Uterus (tissue), 2 donors: ENCODE measurements around the gene LGSN.

ENCODE experiments used
- POLR2A ChIP-seq, 2 donors: fragments of 450-650 bp; IDR thresholded peaks; one replicate each; pipeline ENCODE4 v1.6.1; 2016; ENCODE audit warnings: antibody characterized with exemption in 2 of 2, mild to moderate bottlenecking in 1 of 2, moderate library complexity in 1 of 2
- TF ChIP-seq, protein P1 (sequence below), 4 experiments: fragments of 200-600 bp in 2 of 4; fragments of 450-650 bp in 2 of 4; sonication (generic) in 2 of 4; IDR thresholded peaks; one replicate each; pipeline ENCODE4 v1.5.1; 2016 to 2019; ENCODE audit warnings: antibody characterized with exemption in 4 of 4, mild to moderate bottlenecking in 2 of 4, moderate library complexity in 1 of 4

DNA sequence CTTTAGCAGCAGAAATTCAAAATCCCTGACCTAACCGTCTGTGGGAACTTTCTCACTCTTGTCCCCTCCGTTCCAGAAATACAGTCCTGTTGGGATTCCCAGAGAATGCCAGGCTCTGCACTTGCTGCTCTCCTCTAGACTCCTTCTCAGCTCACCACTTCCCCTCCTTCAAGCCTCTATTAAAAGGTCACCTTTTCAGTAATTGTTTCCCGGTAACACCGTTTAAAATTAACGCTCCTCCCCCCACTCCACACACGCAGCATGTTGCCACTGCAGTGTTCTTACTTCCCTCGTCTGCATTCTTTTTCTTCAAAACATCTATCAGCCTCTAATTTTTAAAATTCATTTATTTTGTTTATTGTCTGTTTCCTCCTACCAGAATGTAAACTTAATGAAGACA lies 48.6 kb upstream of the LGSN start:
- TF ChIP-seq POLR2A (IDR thresholded peaks at IDR 0.05), result no peak
- TF ChIP-seq, protein P1, sequence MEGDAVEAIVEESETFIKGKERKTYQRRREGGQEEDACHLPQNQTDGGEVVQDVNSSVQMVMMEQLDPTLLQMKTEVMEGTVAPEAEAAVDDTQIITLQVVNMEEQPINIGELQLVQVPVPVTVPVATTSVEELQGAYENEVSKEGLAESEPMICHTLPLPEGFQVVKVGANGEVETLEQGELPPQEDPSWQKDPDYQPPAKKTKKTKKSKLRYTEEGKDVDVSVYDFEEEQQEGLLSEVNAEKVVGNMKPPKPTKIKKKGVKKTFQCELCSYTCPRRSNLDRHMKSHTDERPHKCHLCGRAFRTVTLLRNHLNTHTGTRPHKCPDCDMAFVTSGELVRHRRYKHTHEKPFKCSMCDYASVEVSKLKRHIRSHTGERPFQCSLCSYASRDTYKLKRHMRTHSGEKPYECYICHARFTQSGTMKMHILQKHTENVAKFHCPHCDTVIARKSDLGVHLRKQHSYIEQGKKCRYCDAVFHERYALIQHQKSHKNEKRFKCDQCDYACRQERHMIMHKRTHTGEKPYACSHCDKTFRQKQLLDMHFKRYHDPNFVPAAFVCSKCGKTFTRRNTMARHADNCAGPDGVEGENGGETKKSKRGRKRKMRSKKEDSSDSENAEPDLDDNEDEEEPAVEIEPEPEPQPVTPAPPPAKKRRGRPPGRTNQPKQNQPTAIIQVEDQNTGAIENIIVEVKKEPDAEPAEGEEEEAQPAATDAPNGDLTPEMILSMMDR (IDR thresholded peaks at IDR 0.05), result no peak
